GM18951 (cell line): ENCODE measurements around the gene CFAP97D1.
"Not testable (repeated sequence)": the region's sequence is repeated elsewhere in the genome, so short reads cannot be mapped to it uniquely, and the experiment has no call there.

Experiments
- POLR2A ChIP-seq: IDR thresholded peaks from 4 replicates; pipeline ENCODE4 v1.6.1; 2011; ENCODE audit warnings: mild to moderate bottlenecking; ENCODE audit not compliant: insufficient read length, insufficient read depth; ENCODE audit errors: extremely low read depth
- in situ Hi-C: fragments of 300-500 bp; cut with MboI; formaldehyde crosslinking; loops from one replicate; pipeline ENCODE4 v1.12.0; 2022; ENCODE audit warnings: low sequenced_read_pairs, mixed read lengths, inconsistent platforms; ENCODE audit not compliant: unreplicated experiment

CFAP97D1 gene

DNA sequence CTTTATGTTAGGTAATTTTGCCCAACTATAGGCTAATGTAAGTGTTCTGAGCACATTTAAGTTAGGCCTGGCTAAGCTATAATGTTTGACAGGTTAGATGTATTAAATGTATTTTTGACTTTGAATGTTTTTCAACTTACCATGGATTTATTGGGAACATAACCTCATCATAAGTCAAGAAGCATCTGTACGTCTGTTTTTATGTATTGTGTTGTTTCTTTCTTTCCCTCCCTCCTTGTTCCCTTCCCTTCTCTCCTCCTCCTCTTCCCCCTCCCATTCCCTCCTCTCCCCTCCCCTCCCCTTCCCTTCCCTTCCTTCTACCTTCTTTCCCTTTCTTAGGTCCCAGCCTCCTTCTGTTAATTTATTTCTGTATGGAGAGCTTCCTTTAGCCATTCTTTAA is 9.2 kb downstream of the CFAP97D1 start:
- no peak for TF ChIP-seq POLR2A
- in situ Hi-C loops, result no loop called here

DNA sequence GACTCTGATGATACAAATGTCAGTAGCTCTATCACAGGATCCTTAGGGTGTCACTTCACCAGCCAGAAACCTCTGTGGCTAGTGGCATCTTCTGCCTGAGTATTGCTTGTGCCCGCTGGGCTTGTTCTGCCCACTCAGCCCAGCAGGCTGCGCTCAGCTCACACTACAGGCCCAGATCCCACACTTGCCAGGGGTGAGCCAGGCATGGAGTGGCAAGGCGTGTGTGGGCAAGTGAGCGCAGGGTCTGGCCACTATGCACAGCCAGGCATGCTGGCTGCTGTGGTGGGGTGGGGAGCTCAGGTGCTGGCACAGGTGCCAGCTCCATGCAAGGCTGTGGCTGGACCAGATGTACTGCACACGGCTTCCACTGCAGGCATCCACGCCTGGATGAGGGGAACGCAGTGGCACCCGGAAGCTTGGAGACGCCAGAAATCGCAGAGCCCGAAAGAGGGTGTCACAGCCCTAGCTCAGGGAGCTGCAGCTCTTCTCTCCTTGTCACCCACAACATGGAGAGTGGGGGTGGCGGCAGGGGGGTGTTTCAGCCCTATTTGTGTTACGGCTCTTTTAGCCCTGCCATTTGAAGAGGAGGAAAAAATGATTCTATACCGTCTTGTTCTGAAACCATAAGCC is 10.2 kb downstream of the CFAP97D1 start:
- in situ Hi-C loops, result no loop called here
- TF ChIP-seq POLR2A, result no peak

DNA sequence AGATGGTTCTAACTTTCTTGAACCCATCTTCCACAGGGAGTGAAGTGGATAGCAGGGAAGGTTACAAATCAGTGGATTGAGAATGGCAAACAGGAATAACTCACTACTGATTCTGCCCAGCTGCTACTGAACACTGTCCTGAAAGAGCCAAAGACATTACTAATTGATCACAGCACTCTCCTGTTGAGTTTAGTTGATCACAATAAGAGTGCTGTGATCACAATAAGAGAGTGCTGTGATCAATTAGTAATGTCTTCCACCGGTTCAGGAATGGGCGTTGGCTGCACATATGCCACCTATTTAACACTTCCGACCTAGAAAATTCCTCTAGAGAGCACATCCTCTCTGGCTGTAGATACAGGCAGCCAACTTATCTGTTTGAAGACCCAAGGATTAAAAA is 11.4 kb downstream of the CFAP97D1 start:
- in situ Hi-C loops, result no loop called here
- no peak for TF ChIP-seq POLR2A

DNA sequence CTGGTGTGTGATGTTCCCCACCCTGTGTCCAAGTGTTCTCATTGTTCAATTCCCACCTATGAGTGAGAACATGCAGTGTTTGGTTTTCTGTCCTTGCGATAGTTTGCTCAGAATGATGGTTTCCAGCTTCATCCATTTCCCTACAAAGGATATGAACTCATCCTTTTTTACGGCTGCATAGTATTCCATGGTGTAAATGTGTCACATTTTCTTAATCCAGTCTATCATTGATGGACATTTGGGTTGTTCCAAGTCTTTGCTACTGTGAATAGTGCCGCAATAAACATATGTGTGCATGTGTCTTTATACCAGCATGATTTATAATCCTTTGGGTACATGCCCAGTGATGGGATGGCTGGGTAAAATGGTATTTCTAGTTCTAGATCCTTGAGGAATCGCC is 12.4 kb downstream of the CFAP97D1 start:
- in situ Hi-C loops, result not testable (repeated sequence)

DNA sequence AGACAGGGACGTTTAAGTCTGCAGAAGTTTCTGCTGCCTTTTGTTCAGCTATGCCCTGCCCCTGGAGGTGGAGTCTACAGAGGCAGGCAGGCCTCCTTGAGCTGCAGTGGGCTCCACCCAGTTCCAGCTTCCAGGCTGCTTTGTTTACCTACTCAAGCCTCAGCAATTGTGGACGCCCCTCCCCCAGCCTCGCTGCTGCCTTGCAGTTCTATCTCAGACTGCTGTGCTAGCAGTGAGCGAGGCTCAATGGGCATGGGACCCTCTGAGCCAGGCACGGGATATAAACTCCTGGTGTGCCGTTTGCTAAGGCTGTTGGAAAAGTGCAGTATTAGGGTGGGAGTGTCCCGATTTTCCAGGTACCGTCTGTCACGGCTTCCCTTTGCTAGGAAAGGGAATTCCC is 17.8 kb downstream of the CFAP97D1 start:
- in situ Hi-C loops, result not testable (repeated sequence)

DNA sequence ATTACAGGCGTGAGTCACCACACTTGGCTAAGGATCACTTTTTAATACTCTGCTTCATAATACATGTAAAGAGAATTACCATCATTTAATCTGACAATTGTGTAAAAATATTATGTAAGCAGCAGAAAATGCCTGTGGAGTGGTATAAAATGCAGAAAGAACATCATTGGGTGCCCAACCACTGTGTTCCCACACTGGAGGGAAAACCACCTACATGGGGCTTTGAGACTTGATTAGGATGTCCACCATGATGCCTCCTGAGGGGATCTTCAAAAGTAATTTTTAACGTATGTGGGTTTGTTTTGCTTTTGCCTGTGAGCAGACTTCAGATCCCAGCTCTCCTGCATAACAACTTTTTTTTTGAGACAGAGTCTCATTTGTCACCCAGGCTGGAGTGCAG is 18.8 kb downstream of the CFAP97D1 start:
- in situ Hi-C loops, result no loop called here
- TF ChIP-seq POLR2A, result no peak

DNA sequence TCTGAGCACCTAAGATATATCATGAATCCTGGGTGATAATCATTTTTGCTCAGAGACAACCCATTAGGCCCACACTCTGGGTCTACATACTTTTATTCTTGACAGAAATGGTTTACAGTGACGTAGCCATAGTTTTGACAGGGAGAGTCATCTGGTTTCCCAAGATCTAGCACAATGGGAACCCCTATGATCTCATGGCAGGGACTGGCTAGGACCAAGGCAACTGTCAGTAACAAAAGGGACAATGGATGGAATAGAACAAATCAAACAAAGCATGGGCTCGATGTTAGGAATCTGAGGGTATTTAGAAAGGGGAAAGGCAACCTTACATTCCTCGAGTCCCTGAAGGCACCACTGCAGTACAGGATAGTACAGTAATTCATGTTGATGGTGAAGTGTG is 20.5 kb downstream of the CFAP97D1 start:
- no peak for TF ChIP-seq POLR2A
- in situ Hi-C loops, result no loop called here

DNA sequence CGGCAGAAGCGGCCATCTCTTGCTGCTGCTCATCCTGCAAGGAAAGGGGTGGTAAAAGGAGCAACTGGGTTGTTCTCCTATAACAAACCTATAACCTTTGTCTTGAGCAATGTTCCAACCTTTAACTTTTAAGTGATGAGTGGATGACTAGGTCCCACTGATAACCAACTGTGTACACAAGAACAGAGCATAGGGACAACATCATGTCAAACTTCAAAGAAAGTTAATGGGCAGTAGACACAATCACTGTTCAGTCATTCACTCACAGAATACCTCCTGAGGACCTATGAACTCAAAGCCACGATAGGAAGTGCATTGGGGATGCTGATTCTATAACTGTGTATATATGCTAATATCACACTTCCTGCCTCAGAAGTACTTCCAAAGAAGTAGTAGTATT is 21.6 kb downstream of the CFAP97D1 start:
- TF ChIP-seq POLR2A, result no peak
- in situ Hi-C loops, result no loop called here

DNA sequence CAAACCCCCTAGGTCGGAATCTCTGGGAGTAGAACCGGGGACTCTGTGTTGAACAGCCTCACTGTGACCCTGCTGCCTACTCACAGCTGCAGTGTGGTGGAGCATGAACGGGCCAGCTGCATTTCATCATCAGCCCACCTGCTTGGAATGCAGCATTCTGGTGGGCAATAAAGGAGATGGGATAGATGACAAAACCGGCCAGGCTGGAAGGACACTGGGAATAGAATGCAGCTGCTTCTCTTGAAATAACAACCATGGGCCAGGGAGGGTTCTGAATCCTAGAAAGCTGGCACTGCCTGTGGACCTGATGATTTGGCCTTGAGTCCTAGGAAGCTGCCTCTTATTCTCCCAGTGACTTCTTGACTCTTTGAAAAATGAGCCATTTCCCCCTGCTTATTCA is 23.5 kb downstream of the CFAP97D1 start:
- no peak for TF ChIP-seq POLR2A
- in situ Hi-C loops, result no loop called here

DNA sequence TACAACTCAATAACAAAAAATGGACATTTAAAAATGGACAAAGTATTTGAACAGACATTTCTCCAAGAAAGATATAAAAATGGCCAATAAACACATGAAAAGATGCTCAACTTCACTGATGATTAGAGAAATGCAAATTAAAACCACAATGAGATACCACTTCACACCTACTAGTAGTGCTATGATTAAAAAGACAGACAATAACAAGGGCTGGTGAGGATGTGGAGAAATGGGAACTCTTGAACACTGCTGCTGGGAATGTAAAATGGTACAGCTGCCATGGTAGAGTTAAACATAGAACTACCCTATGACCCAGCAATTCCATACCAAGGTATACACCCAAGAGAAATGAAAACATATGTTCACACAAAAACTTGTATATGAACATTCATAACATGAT is 24.9 kb downstream of the CFAP97D1 start:
- TF ChIP-seq POLR2A, result no peak

DNA sequence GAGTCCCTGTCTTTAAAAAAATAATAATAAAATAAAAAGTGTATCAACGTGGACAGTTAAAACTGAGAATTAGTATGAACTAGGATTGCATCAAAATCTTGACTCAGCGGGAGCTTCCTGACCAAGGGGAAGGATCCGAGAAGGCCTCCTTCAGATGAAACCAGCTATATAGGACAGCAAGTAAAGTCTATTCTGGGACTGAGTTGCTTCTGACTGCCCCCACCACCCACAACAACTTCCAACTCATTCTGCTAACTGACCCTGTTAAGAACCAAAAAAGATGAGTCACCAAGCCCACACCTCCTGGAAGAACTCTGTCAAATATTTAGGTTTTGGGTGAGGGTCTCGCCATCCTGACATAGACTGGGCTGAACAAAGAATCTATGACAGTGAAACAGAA is 27.8 kb downstream of the CFAP97D1 start:
- in situ Hi-C loops, result no loop called here
- TF ChIP-seq POLR2A, result no peak

More for the DNA sequence above, 24.9 kb downstream of the CFAP97D1 start:
- in situ Hi-C loops, result no loop called here

DNA sequence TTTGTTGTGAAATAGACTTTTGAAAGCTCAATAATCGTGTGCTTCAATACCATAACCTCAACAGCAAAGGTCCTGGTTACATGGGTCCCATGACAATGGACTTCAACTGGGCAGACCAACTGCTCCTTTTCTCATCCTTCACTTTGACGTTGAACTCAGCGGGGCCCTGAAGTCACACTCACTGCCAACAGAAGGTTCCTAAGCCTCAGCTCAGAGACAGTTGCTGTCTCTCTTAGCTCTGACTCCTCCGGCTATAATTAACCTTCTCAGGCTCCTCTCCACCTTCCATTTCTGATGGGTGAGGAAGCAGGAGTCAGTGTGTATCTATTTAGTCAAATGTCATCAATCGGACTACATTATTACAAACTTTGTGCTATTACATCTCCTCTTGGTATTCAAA is 28.9 kb downstream of the CFAP97D1 start:
- in situ Hi-C loops, result no loop called here
- TF ChIP-seq POLR2A, result no peak

DNA sequence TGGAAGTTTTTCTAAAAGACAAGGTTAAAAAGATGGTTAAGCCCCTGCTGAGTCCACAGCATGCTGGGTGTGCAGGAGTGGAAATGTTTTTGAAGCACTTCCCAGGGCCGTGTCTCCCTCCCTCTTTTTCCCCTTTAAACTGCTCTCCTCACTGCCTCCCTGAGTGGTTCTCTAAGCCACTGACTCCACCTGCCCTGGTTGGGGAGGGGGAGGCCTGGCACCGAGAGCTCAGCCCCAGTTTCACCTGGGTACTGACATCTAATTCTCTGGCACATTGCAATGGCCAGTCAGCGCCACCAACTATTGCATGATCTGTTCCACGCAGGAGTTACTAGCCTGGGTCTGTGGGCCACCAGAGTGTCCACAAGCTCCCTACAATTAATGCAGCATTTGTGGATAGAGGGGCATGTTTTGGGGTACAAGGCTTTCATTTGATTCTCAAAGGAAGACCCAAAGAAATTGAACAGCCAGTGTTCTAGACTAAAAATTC is 30.0 kb downstream of the CFAP97D1 start:
- in situ Hi-C loops, result no loop called here
- TF ChIP-seq POLR2A, result no peak

DNA sequence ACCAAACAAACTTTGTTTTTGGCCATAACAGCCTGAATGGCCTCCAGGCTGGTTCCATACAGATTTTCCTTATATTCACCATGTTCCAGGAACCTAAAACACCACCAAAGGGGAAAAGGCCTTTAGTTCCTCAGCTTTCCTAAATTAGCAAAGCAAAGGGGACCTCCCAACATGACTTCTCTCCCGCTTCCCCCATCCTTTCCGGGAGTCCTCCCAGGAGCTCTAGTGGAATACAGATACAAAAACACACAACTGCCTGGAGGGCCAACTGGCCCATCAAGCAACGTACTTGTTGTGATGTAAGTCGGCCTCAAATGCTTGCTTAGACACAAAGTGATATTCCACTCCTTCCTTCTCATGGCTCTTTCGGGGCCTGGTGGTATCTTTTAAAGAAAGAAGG is 30.6 kb downstream of the CFAP97D1 start:
- TF ChIP-seq POLR2A, result no peak
- in situ Hi-C loops, result no loop called here
